Upper lobe of right lung (tissue), 1 donor: ENCODE results near the gene NAXE. TPM values are rescaled to one million over a fixed set of nuclear protein-coding genes. Genes with fewer than 3 reads are reported as not detected.

Experiments used
- ATAC-seq: fragments of 200-7000 bp; cut with Tn5 transposase; one replicate; pipeline ENCODE4 v1.9.1; 2020; ENCODE audit warnings: mild to moderate bottlenecking, moderate library complexity
- DNase-seq: peaks from one replicate; pipeline ENCODE4 v3.0.0-alpha.2; 2020
- H3K27ac ChIP-seq: fragments of 200-600 bp; one replicate; pipeline ENCODE4 v1.8.0; 2022
- H3K27me3 ChIP-seq: fragments of 200-600 bp; one replicate; pipeline ENCODE4 v1.8.0; 2022; ENCODE audit warnings: mild to moderate bottlenecking
- H3K36me3 ChIP-seq: fragments of 200-600 bp; one replicate; pipeline ENCODE4 v1.8.0; 2022
- H3K4me1 ChIP-seq: fragments of 200-600 bp; one replicate; pipeline ENCODE4 v1.8.0; 2022
- H3K4me3 ChIP-seq: fragments of 200-600 bp; one replicate; pipeline ENCODE4 v1.8.0; 2022; ENCODE audit warnings: mild to moderate bottlenecking
- H3K9me3 ChIP-seq: fragments of 200-600 bp; one replicate; pipeline ENCODE4 v1.8.0; 2022
- CTCF ChIP-seq: fragments of 200-600 bp; IDR thresholded peaks from one replicate; pipeline ENCODE4 v1.8.0; 2022; ENCODE audit warnings: antibody characterized with exemption
- intact Hi-C: fragments of 100-400 bp; cut with DNase I; formaldehyde crosslinking; loops from one replicate; pipeline ENCODE4 v1.11.0; 2022
- long read RNA-seq: library from polyadenylated mRNA; unstranded; transcript quantifications from one replicate; pipeline ENCODE4 v2.0.0, GENCODE V29; 2021
- total RNA-seq: library from RNA; stranded (reverse); fragmentation: NEBNext Ultra II Directional; extraction: Animal tissue kit (Norgen Biotek cat#: 25700); gene quantifications from one replicate; pipeline ENCODE4 v1.2.1, GENCODE V29; 2021
- donor health status: DM: no; HTN: yes; CAD: no; lungs with severe emphysema.

Gene NAXE
- total RNA-seq = 69.2 TPM
- long read RNA-seq, transcript NAXE-203 (6 exons, 1,125 nt) = major isoform, 81 of 98 reads
- long read RNA-seq, transcript NAXE-201 (5 exons, 1,012 nt) = minor isoform, 6 of 98 reads
- long read RNA-seq, partial matches to known transcripts = 4 of 98 reads
- long read RNA-seq, other reads (novel, unspliced or antisense) = 6 of 98 reads

- TF ChIP-seq CTCF = no peak
- H3K9me3 ChIP-seq = no peaks in the 10 kb centered on the region
- peak; percentile 89 for DNase-seq
- peaks cover 12% of the 10 kb centered on the region for H3K4me1 ChIP-seq
- H3K27me3 ChIP-seq = no peaks in the 10 kb centered on the region
- ATAC-seq = peak; percentile 97
- intact Hi-C loops = no loop called here
- peak within 1 kb of the TSS; percentile 91 for H3K4me3 ChIP-seq
- peak within 1 kb of the TSS; percentile 85 for H3K27ac ChIP-seq
- peaks cover 34% of the 10 kb centered on the region for H3K36me3 ChIP-seq
Measured at GRCh38 chr1:156591432-156592157, at the start of gene NAXE. TSS of gene NAXE (plus strand) at chr1:156591776. CDS start at chr1:156591805, 29 bp downstream.

GRCh38 chr1:156543066-156543465 lies 48.5 kb upstream of the NAXE start:
- Histone ChIP-seq H3K27me3 (no peaks in the 10 kb centered on the region), H3K36me3 (no peaks in the 10 kb centered on the region), H3K9me3 (no peaks in the 10 kb centered on the region), H3K4me3 (no peak overlapping the region), H3K4me1 (no peaks in the 10 kb centered on the region), H3K27ac (no peak overlapping the region)
- TF ChIP-seq CTCF = no peak
- no peak for ATAC-seq
- intact Hi-C loops = no loop called here
- peak; percentile 10 for DNase-seq

- peak; percentile 32 for DNase-seq
- no peak for TF ChIP-seq CTCF
Measured at GRCh38 chr1:156544592-156545102, 46.9 kb upstream of the NAXE start.

DNA sequence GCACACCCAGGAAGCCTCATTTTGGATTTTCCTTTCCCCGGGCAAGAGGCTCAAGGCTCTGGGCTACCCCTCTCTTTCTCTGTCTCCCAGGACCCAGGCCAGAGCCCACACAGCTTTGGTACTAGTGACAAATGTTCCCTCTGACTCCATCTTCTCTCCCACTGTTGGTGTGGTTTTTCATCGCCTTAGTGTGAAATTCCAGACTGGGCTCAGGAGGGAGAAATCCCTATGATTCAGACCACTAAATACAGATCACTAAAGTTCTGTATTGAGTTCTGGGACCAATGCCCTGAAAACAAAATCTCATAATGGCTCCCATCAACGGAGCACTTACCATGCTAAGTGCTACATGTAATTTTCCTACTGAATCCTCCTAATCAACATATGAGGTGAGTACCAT lies 45.3 kb upstream of the NAXE start:
- Histone ChIP-seq H3K9me3 (no peaks in the 10 kb centered on the region), H3K4me3 (no peak overlapping the region), H3K36me3 (no peaks in the 10 kb centered on the region), H3K27me3 (no peaks in the 10 kb centered on the region), H3K4me1 (no peaks in the 10 kb centered on the region), H3K27ac (no peak overlapping the region)
- no peak for TF ChIP-seq CTCF
- DNase-seq (no peak), ATAC-seq (no peak)
- intact Hi-C loops = no loop called here

More at GRCh38 chr1:156544592-156545102, 46.9 kb upstream of the NAXE start:
- intact Hi-C loops = no loop called here
- no peak overlapping the region for H3K27ac ChIP-seq
- no peaks in the 10 kb centered on the region for H3K9me3 ChIP-seq
- no peaks in the 10 kb centered on the region for H3K36me3 ChIP-seq
- H3K27me3 ChIP-seq = no peaks in the 10 kb centered on the region
- ATAC-seq = no peak
- H3K4me3 ChIP-seq = no peak overlapping the region
- H3K4me1 ChIP-seq = no peaks in the 10 kb centered on the region

- Histone ChIP-seq H3K36me3 (no peaks in the 10 kb centered on the region), H3K4me1 (no peaks in the 10 kb centered on the region), H3K27me3 (no peaks in the 10 kb centered on the region), H3K9me3 (no peaks in the 10 kb centered on the region), H3K27ac (no peak overlapping the region), H3K4me3 (no peak overlapping the region)
- DNase-seq = no peak
- no peak for TF ChIP-seq CTCF
- no peak for ATAC-seq
- intact Hi-C loops = no loop called here
Measured at GRCh38 chr1:156547434-156547833, 44.1 kb upstream of the NAXE start.
